SK-N-SH (cell line): Measurements from ENCODE around the gene CERS1. TPM values are rescaled to one million over a fixed set of nuclear protein-coding genes. Genes with fewer than 3 reads are reported as not detected.

Source experiments
- CTCF ChIA-PET: fragments of 300-600, 350-600 bp; formaldehyde crosslinking; extraction: SDS; loops from one replicate; lab custom pipeline; 2021; lab: Yijun Ruan, JAX
- POLR2A ChIA-PET: fragments of 350-600 bp; sonication (Branson Sonifier 250); formaldehyde crosslinking; extraction: SDS; loops from one replicate; lab custom pipeline; 2020; ENCODE audit warnings: antibody characterized with exemption, inconsistent platforms; lab: Yijun Ruan, JAX
- DNase-seq: peaks from one replicate; pipeline ENCODE4 v3.0.0; 2012
- H2AFZ ChIP-seq: fragments of 200-600 bp; sonication (generic); 2 replicates; pipeline ENCODE4 v1.8.1; 2016; ENCODE audit warnings: antibody characterized with exemption, mild to moderate bottlenecking, low read depth
- H3F3A ChIP-seq: fragments of 200-600 bp; sonication (generic); replicated peaks from 2 replicates; pipeline ENCODE3; 2016; ENCODE audit warnings: antibody characterized with exemption, mild to moderate bottlenecking; ENCODE audit not compliant: insufficient read depth
- H3K27ac ChIP-seq, 2 experiments: fragments of 200-500 bp in 1 of 2; fragments of 200-600 bp in 1 of 2; sonication (Bioruptor generic) in 1 of 2; sonication (generic), shearing (Covaris generic) in 1 of 2; 2 replicates each; pipeline versions ENCODE4 v1.5.1 to v1.6.1; 2014 to 2016; ENCODE audit warnings: low read depth in 2 of 2, inconsistent platforms in 1 of 2, low read length in 1 of 2, mild to moderate bottlenecking in 1 of 2, mixed read lengths in 1 of 2
- H3K27me3 ChIP-seq: fragments of 200-600 bp; sonication (generic), shearing (Covaris generic); 2 replicates; pipeline ENCODE4 v1.6.1; 2016; ENCODE audit warnings: mixed run types; ENCODE audit not compliant: insufficient read depth
- H3K36me3 ChIP-seq, 2 experiments: fragments of 200-500 bp in 1 of 2; fragments of 200-600 bp in 1 of 2; sonication (Bioruptor generic) in 1 of 2; sonication (generic) in 1 of 2; replicated peaks in 1 of 2; 2 replicates each; pipeline versions ENCODE3 to v1.5.1; 2014 to 2016; ENCODE audit warnings: low read length in 1 of 2, mild to moderate bottlenecking in 1 of 2; ENCODE audit not compliant: insufficient read depth in 2 of 2, control insufficient read depth in 1 of 2
- H3K4me1 ChIP-seq, 2 experiments: fragments of 200-500 bp in 1 of 2; fragments of 200-600 bp in 1 of 2; sonication (Bioruptor generic) in 1 of 2; sonication (generic), shearing (Covaris generic) in 1 of 2; 2 replicates each; pipeline versions ENCODE4 v1.5.1 to v1.6.1; 2014 to 2016; ENCODE audit warnings: low read depth in 1 of 2, low read length in 1 of 2, mixed run types in 1 of 2; ENCODE audit not compliant: insufficient read depth in 2 of 2, control insufficient read depth in 1 of 2
- H3K4me2 ChIP-seq: fragments of 200-600 bp; sonication (generic), shearing (Covaris generic); 2 replicates; pipeline ENCODE4 v1.6.1; 2017; ENCODE audit warnings: mixed run types
- H3K4me3 ChIP-seq, 2 experiments: fragments of 200-500 bp in 1 of 2; fragments of 200-600 bp in 1 of 2; sonication (Bioruptor generic) in 1 of 2; sonication (generic), shearing (Covaris generic) in 1 of 2; 2 replicates each; pipeline versions ENCODE4 v1.5.1 to v1.8.1; 2014 to 2016; ENCODE audit warnings: low read depth in 2 of 2, inconsistent platforms in 1 of 2, low read length in 1 of 2, mild to moderate bottlenecking in 1 of 2, mixed read lengths in 1 of 2, moderate library complexity in 1 of 2
- H3K79me2 ChIP-seq: fragments of 200-600 bp; sonication (generic); 2 replicates; pipeline ENCODE4 v1.8.1; 2017; ENCODE audit warnings: mild to moderate bottlenecking; ENCODE audit not compliant: insufficient read depth
- H3K9ac ChIP-seq: fragments of 200-600 bp; sonication (generic); 2 replicates; pipeline ENCODE4 v1.6.1; 2017; ENCODE audit warnings: mixed run types
- H3K9me2 ChIP-seq: fragments of 200-600 bp; sonication (generic); 2 replicates; pipeline ENCODE4 v1.6.1; 2017; ENCODE audit warnings: mixed run types
- H3K9me3 ChIP-seq: fragments of 200-600 bp; sonication (generic); 2 replicates; pipeline ENCODE4 v1.6.1; 2017; ENCODE audit warnings: mixed run types, mild to moderate bottlenecking, moderate library complexity
- H4K20me1 ChIP-seq: fragments of 200-600 bp; sonication (generic); 2 replicates; pipeline ENCODE4 v1.6.1; 2017; ENCODE audit warnings: mild to moderate bottlenecking, mixed run types; ENCODE audit not compliant: insufficient read depth
- EP300 ChIP-seq, 2 experiments: IDR thresholded peaks; 2 replicates each; pipeline versions ENCODE4 v1.4.0 to v1.6.1; 2012; ENCODE audit warnings: borderline replicate concordance in 1 of 2, low read depth in 1 of 2, low read length in 1 of 2
- FOXJ3 ChIP-seq: sonication (generic); formaldehyde crosslinking; IDR thresholded peaks from 2 replicates; pipeline ENCODE4 v1.5.1; 2020; ENCODE audit warnings: mild to moderate bottlenecking, missing genetic modification reagents
- GATA2 ChIP-seq: sonication (generic); formaldehyde crosslinking; IDR thresholded peaks from 2 replicates; pipeline ENCODE4 v1.5.0; 2020; ENCODE audit warnings: mild to moderate bottlenecking, missing genetic modification reagents
- JUND ChIP-seq: IDR thresholded peaks from 2 replicates; pipeline ENCODE4 v1.4.0; 2012
- MEF2A ChIP-seq: IDR thresholded peaks from 2 replicates; pipeline ENCODE4 v1.4.0; 2012; ENCODE audit warnings: low read depth, borderline replicate concordance
- NFIC ChIP-seq: IDR thresholded peaks from 2 replicates; pipeline ENCODE4 v1.4.0; 2012; ENCODE audit warnings: borderline replicate concordance
- NRF1 ChIP-seq: IDR thresholded peaks from 2 replicates; pipeline ENCODE4 v1.6.1; 2012; ENCODE audit warnings: low read depth, mild to moderate bottlenecking, low read length
- POLR2AphosphoS5 ChIP-seq: IDR thresholded peaks from 2 replicates; pipeline ENCODE4 v1.6.1; 2012; ENCODE audit warnings: low read depth, low read length
- RCOR1 ChIP-seq: fragments of 150-350 bp; IDR thresholded peaks from 2 replicates; pipeline ENCODE4 v1.6.1; 2017; ENCODE audit warnings: antibody characterized with exemption, low read length
- SIN3A ChIP-seq: IDR thresholded peaks from 2 replicates; pipeline ENCODE4 v1.6.1; 2012; ENCODE audit warnings: low read depth, mild to moderate bottlenecking, low read length, moderate library complexity, borderline replicate concordance
- SMC3 ChIP-seq: IDR thresholded peaks from 2 replicates; pipeline ENCODE4 v1.6.1; 2012; ENCODE audit warnings: low read depth, low read length, improper control_type of control experiment
- YY1 ChIP-seq: IDR thresholded peaks from 2 replicates; pipeline ENCODE4 v1.4.0; 2012; ENCODE audit warnings: low read depth, mild to moderate bottlenecking
- WGBS: methylation state at CpG from one replicate; pipeline ENCODE4 v1.1.6; 2017; ENCODE audit warnings: low lambda C conversion rate; 5-methylcytosine and 5-hydroxymethylcytosine counted together
- polyA plus RNA-seq, 3 experiments: library from polyadenylated mRNA; depleted of rRNA; stranded (reverse); fragments of >200 nt; gene quantifications; 2 replicates each; pipeline ENCODE4 v1.2.3, GENCODE V29; 2012
- TF ChIP-seq, protein P1 (sequence below): fragments of 150-350 bp; IDR thresholded peaks from 2 replicates; pipeline ENCODE4 v1.6.1; 2016; ENCODE audit warnings: mild to moderate bottlenecking, low read depth, low read length
- TF ChIP-seq, protein P2 (sequence below): IDR thresholded peaks from 2 replicates; pipeline ENCODE4 v1.6.1; 2012; ENCODE audit warnings: mild to moderate bottlenecking, low read depth, low read length, moderate library complexity
- TF ChIP-seq, protein P3 (sequence below): fragments of 150-350 bp; IDR thresholded peaks from 2 replicates; pipeline ENCODE4 v1.6.1; 2017; ENCODE audit warnings: antibody characterized with exemption, low read length, low read depth, borderline replicate concordance

The CERS1 gene
- polyA plus RNA-seq, 1 of the 3 experiments (the other 2 are of a cell fraction), result 7.3 TPM

DNA sequence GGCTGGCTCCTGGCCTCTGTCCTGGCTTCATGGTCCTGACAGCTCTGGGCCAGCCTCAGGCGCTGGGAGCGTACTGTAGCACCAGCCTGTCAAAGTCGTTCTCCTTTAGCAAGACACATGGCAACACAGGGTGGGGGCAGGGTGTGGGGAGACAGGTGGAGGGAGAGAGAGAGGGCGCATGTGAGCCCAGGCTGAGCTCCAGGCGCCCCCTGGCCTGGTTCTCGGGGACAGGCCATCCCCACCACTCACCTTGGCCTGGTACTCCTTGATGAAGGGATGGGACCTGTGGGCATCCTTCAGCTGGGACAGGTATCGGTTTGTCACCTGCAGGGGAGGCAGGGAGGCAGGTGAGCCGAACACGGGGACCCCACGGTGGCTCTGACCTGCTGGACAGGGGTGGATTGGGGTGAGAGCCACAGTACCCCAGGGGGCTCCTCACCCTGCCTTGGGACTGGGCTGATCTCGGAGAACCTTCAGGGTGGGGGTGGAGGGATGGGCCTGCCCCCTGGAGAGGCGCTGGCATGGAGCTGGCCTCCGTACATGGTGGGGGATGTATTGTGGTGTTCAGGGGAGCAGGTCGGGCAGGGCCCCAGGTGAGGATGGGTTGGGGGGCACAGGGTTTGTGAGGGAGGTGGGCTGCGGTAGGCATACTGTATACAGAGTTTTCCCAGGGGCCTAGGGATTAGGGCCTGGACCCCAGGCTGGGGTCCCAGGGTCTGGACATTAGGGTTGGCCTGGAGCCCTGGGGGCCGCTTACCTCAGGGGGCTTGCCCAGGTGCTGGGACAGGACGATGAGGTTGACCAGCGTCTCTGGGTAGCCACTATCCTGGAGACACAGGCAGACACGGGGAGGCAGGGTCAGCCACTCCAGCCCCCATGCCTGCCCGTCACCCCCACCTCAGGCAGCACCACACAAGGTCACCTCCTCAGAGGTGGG lies 3.9 kb upstream of the CERS1 start:
- H3K4me2 ChIP-seq, result no peak overlapping the region
- peaks cover 0 to 11% of the 10 kb centered on the region in 2 experiments; a peak in 1 of 4 replicates for H3K4me1 ChIP-seq
- H3K27me3 ChIP-seq, result no peaks in the 10 kb centered on the region
- CTCF ChIA-PET, result interaction anchor here (1.6 kb wide), 1 partner anchor 449 kb away, joined by 5 read pairs; no protein-coding TSS in a partner anchor
- no peak overlapping the region for H2AFZ ChIP-seq
- peaks cover 0 to 34% of the 10 kb centered on the region in 2 experiments for H3K36me3 ChIP-seq
- POLR2A ChIA-PET, result interaction anchor here (2.1 kb wide), 1 partner anchor 19 kb away, joined by 6 read pairs; the partner anchor contains the start of genes COPE and DDX49
- DNase-seq, result no peak
- no peak overlapping the region for H3K4me3 ChIP-seq
- no peaks in the 10 kb centered on the region for H3K9me3 ChIP-seq
- H3K79me2 ChIP-seq, result no peaks in the 10 kb centered on the region
- H3K9ac ChIP-seq, result no peak overlapping the region
- H3K9me2 ChIP-seq, result no peaks in the 10 kb centered on the region
- peaks cover 9% of the 10 kb centered on the region for H3F3A ChIP-seq
- TF ChIP-seq SIN3A (no peak), SMC3 (no peak), NRF1 (no peak), NFIC (no peak), FOXJ3 (no peak), JUND (no peak), EP300 (IDR thresholded peaks at IDR 0.05; ENCODE audit: borderline replicate concordance in 1 of 2, low read depth in 1 of 2, low read length in 1 of 2) (no peak), POLR2AphosphoS5 (no peak), YY1 (no peak), MEF2A (no peak), GATA2 (CRISPR knock-in tag) (no peak), RCOR1 (no peak)
- TF ChIP-seq, protein P1, sequence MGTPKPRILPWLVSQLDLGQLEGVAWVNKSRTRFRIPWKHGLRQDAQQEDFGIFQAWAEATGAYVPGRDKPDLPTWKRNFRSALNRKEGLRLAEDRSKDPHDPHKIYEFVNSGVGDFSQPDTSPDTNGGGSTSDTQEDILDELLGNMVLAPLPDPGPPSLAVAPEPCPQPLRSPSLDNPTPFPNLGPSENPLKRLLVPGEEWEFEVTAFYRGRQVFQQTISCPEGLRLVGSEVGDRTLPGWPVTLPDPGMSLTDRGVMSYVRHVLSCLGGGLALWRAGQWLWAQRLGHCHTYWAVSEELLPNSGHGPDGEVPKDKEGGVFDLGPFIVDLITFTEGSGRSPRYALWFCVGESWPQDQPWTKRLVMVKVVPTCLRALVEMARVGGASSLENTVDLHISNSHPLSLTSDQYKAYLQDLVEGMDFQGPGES, result no peak
- TF ChIP-seq, protein P2, sequence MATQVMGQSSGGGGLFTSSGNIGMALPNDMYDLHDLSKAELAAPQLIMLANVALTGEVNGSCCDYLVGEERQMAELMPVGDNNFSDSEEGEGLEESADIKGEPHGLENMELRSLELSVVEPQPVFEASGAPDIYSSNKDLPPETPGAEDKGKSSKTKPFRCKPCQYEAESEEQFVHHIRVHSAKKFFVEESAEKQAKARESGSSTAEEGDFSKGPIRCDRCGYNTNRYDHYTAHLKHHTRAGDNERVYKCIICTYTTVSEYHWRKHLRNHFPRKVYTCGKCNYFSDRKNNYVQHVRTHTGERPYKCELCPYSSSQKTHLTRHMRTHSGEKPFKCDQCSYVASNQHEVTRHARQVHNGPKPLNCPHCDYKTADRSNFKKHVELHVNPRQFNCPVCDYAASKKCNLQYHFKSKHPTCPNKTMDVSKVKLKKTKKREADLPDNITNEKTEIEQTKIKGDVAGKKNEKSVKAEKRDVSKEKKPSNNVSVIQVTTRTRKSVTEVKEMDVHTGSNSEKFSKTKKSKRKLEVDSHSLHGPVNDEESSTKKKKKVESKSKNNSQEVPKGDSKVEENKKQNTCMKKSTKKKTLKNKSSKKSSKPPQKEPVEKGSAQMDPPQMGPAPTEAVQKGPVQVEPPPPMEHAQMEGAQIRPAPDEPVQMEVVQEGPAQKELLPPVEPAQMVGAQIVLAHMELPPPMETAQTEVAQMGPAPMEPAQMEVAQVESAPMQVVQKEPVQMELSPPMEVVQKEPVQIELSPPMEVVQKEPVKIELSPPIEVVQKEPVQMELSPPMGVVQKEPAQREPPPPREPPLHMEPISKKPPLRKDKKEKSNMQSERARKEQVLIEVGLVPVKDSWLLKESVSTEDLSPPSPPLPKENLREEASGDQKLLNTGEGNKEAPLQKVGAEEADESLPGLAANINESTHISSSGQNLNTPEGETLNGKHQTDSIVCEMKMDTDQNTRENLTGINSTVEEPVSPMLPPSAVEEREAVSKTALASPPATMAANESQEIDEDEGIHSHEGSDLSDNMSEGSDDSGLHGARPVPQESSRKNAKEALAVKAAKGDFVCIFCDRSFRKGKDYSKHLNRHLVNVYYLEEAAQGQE, result no peak
- TF ChIP-seq, protein P3, sequence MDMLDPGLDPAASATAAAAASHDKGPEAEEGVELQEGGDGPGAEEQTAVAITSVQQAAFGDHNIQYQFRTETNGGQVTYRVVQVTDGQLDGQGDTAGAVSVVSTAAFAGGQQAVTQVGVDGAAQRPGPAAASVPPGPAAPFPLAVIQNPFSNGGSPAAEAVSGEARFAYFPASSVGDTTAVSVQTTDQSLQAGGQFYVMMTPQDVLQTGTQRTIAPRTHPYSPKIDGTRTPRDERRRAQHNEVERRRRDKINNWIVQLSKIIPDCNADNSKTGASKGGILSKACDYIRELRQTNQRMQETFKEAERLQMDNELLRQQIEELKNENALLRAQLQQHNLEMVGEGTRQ, result no peak
- no peak overlapping the region for H3K27ac ChIP-seq
- 94% methylated on average over 7 of the region's 20 CpGs for WGBS
- H4K20me1 ChIP-seq, result no peaks in the 10 kb centered on the region
